Vagina (tissue), 2 donors: ENCODE results near the gene GDNF. TPM values are rescaled to one million over a fixed set of nuclear protein-coding genes. Genes with fewer than 3 reads are reported as not detected.

ENCODE experiments used
- DNase-seq, 2 donors: peaks; one replicate each; pipeline ENCODE4 v3.0.0-alpha.2; 2017; ENCODE audit errors: extremely low spot score in 2 of 2
- H3K27ac ChIP-seq: fragments of 200-600 bp; sonication (generic); one replicate; pipeline ENCODE4 v1.5.1; 2019
- H3K27me3 ChIP-seq: fragments of 200-600 bp; sonication (generic); one replicate; pipeline ENCODE4 v1.5.1; 2019
- H3K36me3 ChIP-seq, 2 donors: fragments of 200-600 bp; sonication (generic); one replicate each; pipeline ENCODE4 v1.5.1; 2017 to 2019
- H3K4me1 ChIP-seq: fragments of 200-600 bp; sonication (generic); one replicate; pipeline ENCODE4 v1.5.1; 2019
- H3K4me3 ChIP-seq, 2 donors: fragments of 200-600 bp; sonication (generic); 1 replicate in 1 of 2; 2 replicates in 1 of 2; pipeline ENCODE4 v1.5.1; 2016 to 2019
- H3K9me3 ChIP-seq: fragments of 200-600 bp; sonication (generic); one replicate; pipeline ENCODE4 v1.5.1; 2019
- CTCF ChIP-seq, 3 experiments: fragments of 450-650 bp in 2 of 3; fragments of 200-600 bp in 1 of 3; sonication (generic) in 1 of 3; IDR thresholded peaks; one replicate each; pipeline ENCODE4 v1.5.1; 2017 to 2019; ENCODE audit warnings: antibody characterized with exemption in 3 of 3, mild to moderate bottlenecking in 2 of 3, moderate library complexity in 2 of 3
- POLR2A ChIP-seq, 2 donors: fragments of 450-650 bp; IDR thresholded peaks; one replicate each; pipeline ENCODE4 v1.6.1; 2017; ENCODE audit warnings: antibody characterized with exemption in 2 of 2, mild to moderate bottlenecking in 2 of 2, moderate library complexity in 2 of 2
- POLR2AphosphoS5 ChIP-seq, 2 donors: sonication (generic); formaldehyde crosslinking; IDR thresholded peaks; one replicate each; pipeline ENCODE4 v1.9.0; 2017; ENCODE audit warnings: antibody characterized with exemption in 2 of 2, mild to moderate bottlenecking in 2 of 2, low read depth in 1 of 2; ENCODE audit not compliant: insufficient read depth in 1 of 2
- intact Hi-C: fragments of 100-400 bp; cut with DNase I; formaldehyde crosslinking; loops from one replicate; pipeline ENCODE4 v1.15.1; 2023
- total RNA-seq: library from RNA; depleted of rRNA; stranded (reverse); fragments of >200 nt; gene quantifications from one replicate; pipeline ENCODE4 v1.2.3, GENCODE V29; 2016

Gene GDNF
- total RNA-seq, 1 donor from 2014 or later, result 0.98 TPM

GRCh38 chr5:37812365-37812764, 27.5 kb downstream of the GDNF start:
- Histone ChIP-seq H3K9me3 (no peaks in the 10 kb centered on the region), H3K27me3 (no peaks in the 10 kb centered on the region), H3K27ac (no peak overlapping the region), H3K36me3 (no peaks in the 10 kb centered on the region), H3K4me3 (no peak overlapping the region), H3K4me1 (no peaks in the 10 kb centered on the region)
- no peak for DNase-seq
- intact Hi-C loops, result no loop called here
- TF ChIP-seq POLR2A (IDR thresholded peaks at IDR 0.05), result no peak
- no peak for TF ChIP-seq POLR2AphosphoS5 (IDR thresholded peaks at IDR 0.05; ENCODE audit: insufficient read depth in 1 of 2, low read depth in 1 of 2)
- no peak for TF ChIP-seq CTCF (IDR thresholded peaks at IDR 0.05)

GRCh38 chr5:37811866-37812265, 28.0 kb downstream of the GDNF start:
- TF ChIP-seq CTCF (IDR thresholded peaks at IDR 0.05) (no peak), POLR2A (IDR thresholded peaks at IDR 0.05) (no peak), POLR2AphosphoS5 (IDR thresholded peaks at IDR 0.05; ENCODE audit: insufficient read depth in 1 of 2, low read depth in 1 of 2) (no peak)
- intact Hi-C loops, result no loop called here
- Histone ChIP-seq H3K4me3 (no peak overlapping the region), H3K4me1 (no peaks in the 10 kb centered on the region), H3K36me3 (no peaks in the 10 kb centered on the region), H3K27ac (no peak overlapping the region), H3K9me3 (no peaks in the 10 kb centered on the region), H3K27me3 (no peaks in the 10 kb centered on the region)
- no peak for DNase-seq

- intact Hi-C loops, result no loop called here
- H3K4me3 ChIP-seq, result no peak overlapping the region
- H3K36me3 ChIP-seq, result no peaks in the 10 kb centered on the region
- TF ChIP-seq CTCF (IDR thresholded peaks at IDR 0.05), result no peak
- no peak for TF ChIP-seq POLR2A (IDR thresholded peaks at IDR 0.05)
- no peak for TF ChIP-seq POLR2AphosphoS5 (IDR thresholded peaks at IDR 0.05; ENCODE audit: insufficient read depth in 1 of 2, low read depth in 1 of 2)
- no peaks in the 10 kb centered on the region for H3K9me3 ChIP-seq
- H3K4me1 ChIP-seq, result no peaks in the 10 kb centered on the region
- no peak for DNase-seq
- no peak overlapping the region for H3K27ac ChIP-seq
- H3K27me3 ChIP-seq, result no peaks in the 10 kb centered on the region
Observed at GRCh38 chr5:37810311-37810710, 29.5 kb downstream of the GDNF start.

- TF ChIP-seq POLR2AphosphoS5 (IDR thresholded peaks at IDR 0.05; ENCODE audit: insufficient read depth in 1 of 2, low read depth in 1 of 2) (no peak), CTCF (IDR thresholded peaks at IDR 0.05) (no peak), POLR2A (IDR thresholded peaks at IDR 0.05) (no peak)
- no peaks in the 10 kb centered on the region for H3K27me3 ChIP-seq
- H3K4me3 ChIP-seq, result no peak overlapping the region
- H3K4me1 ChIP-seq, result no peaks in the 10 kb centered on the region
- intact Hi-C loops, result no loop called here
- no peaks in the 10 kb centered on the region for H3K36me3 ChIP-seq
- H3K9me3 ChIP-seq, result no peaks in the 10 kb centered on the region
- DNase-seq, result no peak
- no peak overlapping the region for H3K27ac ChIP-seq
Observed at GRCh38 chr5:37808945-37809344, 30.9 kb downstream of the GDNF start.

GRCh38 chr5:37807621-37808301, 32.1 kb downstream of the GDNF start:
- H3K27ac ChIP-seq, result no peak overlapping the region
- no peak overlapping the region for H3K4me3 ChIP-seq
- no peaks in the 10 kb centered on the region for H3K36me3 ChIP-seq
- H3K9me3 ChIP-seq, result no peaks in the 10 kb centered on the region
- intact Hi-C loops, result no loop called here
- H3K4me1 ChIP-seq, result no peaks in the 10 kb centered on the region
- DNase-seq, result no peak
- no peak for TF ChIP-seq CTCF (IDR thresholded peaks at IDR 0.05)
- no peak for TF ChIP-seq POLR2AphosphoS5 (IDR thresholded peaks at IDR 0.05; ENCODE audit: insufficient read depth in 1 of 2, low read depth in 1 of 2)
- no peak for TF ChIP-seq POLR2A (IDR thresholded peaks at IDR 0.05)
- no peaks in the 10 kb centered on the region for H3K27me3 ChIP-seq
